Activated effector memory CD4-positive, alpha-beta T cell treated with Interleukin-2 at 50 U/mL for 16 hours (primary cell): ENCODE measurements around the gene SORCS1.

ENCODE experiments used
- DNase-seq: peaks from one replicate; pipeline ENCODE4 v3.0.0-alpha.2; 2020

SORCS1 gene

DNA sequence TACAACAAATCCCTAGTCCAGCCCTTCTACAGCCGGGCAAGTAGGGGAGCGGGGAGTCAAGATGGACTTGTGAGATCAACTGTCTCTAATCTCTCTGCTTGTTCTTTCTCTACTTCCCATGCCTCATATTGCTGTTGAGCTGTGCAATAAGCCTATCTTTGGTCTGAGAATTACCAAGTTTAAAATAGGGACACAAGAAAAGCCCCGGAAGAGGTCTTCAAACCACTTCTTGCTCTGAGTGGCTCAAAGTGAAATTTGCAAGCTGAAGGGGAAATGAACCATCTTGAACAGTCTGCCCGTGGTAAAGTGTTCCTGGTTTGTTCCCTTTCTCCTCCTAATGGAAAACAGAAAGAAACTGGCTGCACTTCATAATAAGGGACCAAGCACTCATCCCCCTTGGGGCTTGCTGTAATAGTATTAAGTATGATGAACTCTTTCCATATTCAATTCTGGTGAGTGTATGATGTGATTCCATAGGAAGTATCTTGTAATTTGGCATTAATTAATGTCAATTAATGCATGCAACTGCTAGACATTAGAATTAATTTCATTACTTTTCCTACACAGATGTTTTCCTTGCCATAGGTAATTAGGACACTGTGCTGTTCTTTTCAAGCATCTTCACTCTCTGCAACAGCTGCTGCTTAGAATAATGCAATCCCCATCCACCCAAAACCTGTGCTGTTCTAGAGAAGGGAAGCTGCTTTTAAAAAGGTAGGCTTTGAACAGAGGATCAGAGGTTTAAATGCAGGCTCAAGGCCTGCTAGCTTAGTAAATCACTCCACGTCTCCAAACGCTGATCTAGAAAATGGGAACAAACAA is 449.6 kb downstream of the SORCS1 start:
- no peak for DNase-seq

GRCh38 chr10:106713846-106714245 is 450.7 kb downstream of the SORCS1 start:
- DNase-seq, result no peak

DNA sequence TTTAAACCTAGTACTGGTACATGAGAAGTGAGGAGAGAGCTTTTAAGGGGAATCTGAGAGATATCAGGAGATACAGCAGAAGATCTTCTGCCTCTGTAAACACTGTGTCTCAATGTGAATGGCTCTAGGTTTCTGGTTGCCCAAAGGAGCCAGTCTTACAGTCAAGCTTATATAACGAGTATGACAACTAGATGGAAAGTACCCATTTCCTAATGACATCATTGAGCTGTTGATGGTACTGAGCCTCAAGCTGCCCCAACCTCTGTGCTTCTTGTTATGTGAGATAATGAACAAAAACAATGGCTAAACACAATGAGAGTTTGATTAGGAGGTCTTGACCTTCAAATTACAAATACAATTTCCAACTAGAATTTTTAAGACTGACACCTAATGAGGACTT is 451.5 kb downstream of the SORCS1 start:
- DNase-seq, result no peak

GRCh38 chr10:106711313-106711906 is 453.1 kb downstream of the SORCS1 start:
- DNase-seq, result no peak

GRCh38 chr10:106708506-106708905 is 456.0 kb downstream of the SORCS1 start:
- no peak for DNase-seq

GRCh38 chr10:106707657-106708056 is 456.8 kb downstream of the SORCS1 start:
- DNase-seq, result no peak

DNA sequence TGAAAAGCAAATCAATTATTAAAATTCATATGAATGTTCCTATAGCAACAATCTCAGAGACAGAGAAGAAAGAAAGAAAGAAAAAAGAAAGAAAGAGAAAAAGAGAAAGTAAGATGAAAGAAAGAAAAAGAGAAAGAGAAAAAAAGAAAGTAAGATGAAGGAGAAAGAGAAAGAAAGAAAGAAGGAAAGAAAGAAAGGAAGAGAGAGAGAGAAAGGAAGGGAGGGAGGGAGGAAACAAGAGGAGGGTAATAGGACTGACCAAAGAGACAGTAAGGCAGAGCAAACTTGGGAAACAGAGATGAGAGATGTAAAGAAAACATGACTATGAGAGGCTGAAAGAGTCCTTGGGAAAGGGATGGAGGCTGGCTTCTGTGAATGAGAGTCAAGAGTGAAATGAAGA is 458.4 kb downstream of the SORCS1 start:
- DNase-seq, result no peak

DNA sequence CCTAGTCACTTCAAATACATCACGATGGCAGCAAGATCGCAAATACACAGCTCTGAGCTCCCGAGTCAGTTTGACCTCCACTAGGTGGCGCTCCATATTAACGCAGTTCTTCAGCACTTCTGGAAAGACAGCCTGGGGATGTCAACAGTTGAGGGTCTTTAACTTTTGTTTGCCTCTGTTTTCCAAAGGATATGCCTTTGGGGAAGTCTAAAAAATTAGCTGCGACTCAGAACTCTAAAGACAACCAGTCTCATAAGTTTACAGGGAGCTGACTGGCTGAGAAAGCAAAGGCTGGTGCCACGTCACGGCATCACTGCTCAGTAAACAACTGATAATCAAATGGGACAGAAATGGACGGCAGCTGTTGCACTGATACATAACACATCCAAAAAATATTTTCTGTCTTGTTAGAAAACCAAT is 458.8 kb downstream of the SORCS1 start:
- DNase-seq, result no peak

- DNase-seq, result no peak
Observed at GRCh38 chr10:106696239-106696638, 468.3 kb downstream of the SORCS1 start.

- DNase-seq, result no peak
Observed at GRCh38 chr10:106694696-106695095, 469.8 kb downstream of the SORCS1 start.

- DNase-seq, result no peak
Observed at GRCh38 chr10:106682175-106682574, 482.3 kb downstream of the SORCS1 start.

- DNase-seq, result no peak
Observed at GRCh38 chr10:106680061-106680460, 484.4 kb downstream of the SORCS1 start.

DNA sequence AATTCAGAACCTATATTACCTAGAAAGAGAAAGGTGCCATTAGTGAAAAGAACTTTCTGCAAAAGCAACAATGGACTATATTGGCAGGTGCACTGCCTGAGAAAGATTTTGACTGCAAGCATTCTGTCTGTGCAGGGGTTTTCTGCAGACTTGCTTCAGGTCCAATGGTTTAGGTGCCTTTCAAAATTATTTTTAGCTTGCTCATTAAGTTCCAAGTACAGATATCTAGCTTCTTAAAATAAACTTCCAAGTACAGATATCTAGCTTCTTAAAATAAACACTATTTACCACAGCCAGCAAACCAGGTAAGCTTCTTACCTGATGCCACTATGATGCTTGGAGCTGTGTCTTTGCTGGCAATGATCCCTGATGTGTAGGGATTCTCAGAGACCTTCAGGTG is 485.2 kb downstream of the SORCS1 start:
- no peak for DNase-seq

DNA sequence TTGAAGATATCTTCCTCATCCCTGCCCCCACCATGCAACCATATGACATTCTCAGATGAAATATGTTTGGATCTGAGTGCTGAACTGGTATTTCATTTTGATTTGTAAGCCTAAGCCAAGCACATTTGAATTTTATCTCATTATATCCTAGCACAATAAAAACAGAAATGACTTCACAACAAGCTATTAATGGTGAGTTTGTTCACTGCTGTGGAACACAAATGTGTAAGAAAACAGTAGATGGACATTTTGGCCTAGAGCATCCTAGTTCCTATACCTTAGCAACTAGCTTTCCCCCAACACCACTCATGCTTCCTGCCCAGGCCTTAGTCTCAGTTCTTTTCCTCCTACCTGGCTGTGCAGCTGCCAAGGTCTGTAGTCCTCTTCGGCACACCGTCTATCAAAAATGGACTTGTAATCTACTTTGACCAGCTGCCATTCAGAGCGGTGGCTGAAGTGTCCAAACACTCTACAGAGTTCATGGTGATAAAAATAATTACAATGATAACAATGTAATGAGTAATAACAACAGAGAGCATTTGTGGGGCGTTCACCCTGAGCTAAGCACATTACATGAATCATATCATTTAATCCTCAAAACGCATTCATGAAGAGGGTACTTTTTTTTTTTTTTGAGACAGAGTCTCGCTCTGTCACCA is 491.9 kb downstream of the SORCS1 start:
- DNase-seq, result no peak

DNA sequence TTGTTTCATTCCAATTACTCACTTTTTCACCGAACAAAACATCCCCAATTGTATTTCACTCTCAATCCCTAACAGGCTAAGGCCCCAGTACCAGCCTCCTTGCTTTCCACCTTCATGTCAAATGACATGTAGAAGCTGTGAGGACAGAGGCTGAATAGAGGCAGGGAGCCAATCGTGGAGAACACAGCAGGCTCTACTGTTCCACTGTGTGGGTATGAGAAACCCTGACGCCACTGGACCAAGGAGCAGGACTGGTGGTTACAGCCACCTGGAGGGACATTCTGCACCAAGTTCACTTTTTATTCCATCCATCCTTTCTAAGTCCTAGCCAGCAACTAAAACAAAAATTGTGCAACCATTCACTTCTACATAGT is 502.8 kb downstream of the SORCS1 start:
- DNase-seq, result no peak

DNA sequence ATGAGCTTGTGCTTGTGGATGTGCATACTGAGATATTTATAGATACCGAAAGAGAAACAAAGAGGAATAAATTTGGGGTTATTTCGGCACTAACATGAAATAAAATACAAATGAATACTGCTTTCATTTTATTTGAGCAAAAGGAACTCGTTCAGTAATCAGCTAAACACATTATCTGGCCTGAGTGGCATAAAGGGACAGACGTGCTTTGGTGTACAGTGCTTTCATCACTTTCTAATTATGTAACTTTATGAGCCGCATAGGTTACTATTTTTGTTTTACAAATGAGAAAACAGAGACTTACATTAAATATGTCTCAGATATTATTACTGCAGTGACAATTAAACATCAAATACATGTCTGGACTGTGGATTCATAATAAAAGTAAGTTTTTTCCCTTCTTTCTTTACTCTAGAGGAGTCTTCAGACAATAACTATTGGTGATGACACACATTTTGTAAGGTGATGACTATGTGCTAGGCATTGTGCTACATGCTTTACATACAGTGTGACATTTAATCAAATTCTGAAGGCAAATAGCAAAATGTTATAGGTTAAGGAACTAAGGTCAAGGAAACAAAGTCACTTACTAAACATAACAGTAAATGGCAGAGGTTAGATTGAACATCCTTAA is 503.3 kb downstream of the SORCS1 start:
- no peak for DNase-seq

GRCh38 chr10:106660550-106660949 is 504.0 kb downstream of the SORCS1 start:
- DNase-seq, result no peak

- no peak for DNase-seq
Observed at GRCh38 chr10:106655636-106656035, 508.9 kb downstream of the SORCS1 start.

GRCh38 chr10:106655165-106655564 is 509.3 kb downstream of the SORCS1 start:
- DNase-seq, result no peak

- DNase-seq, result no peak
Observed at GRCh38 chr10:106652279-106652678, 512.2 kb downstream of the SORCS1 start.

- DNase-seq, result no peak
Observed at GRCh38 chr10:106648534-106649481, 515.7 kb downstream of the SORCS1 start.

GRCh38 chr10:106643473-106643872 is 521.0 kb downstream of the SORCS1 start:
- no peak for DNase-seq
